Activated T-cell treated with anti-CD3 and anti-CD28 coated beads, Interleukin-2, amount 50 U/mL, for 24 hours (primary cell): ENCODE results near the gene PTPRG.

ENCODE experiments used
- DNase-seq: peaks from one replicate; pipeline ENCODE4 v3.0.0-alpha.2; 2020
- H3K27ac Mint-ChIP-seq: 2 replicates; pipeline ENCODE4 v1.8.0; 2020; ENCODE audit warnings: mild to moderate bottlenecking, mixed read lengths
- H3K27me3 Mint-ChIP-seq: 2 replicates; pipeline ENCODE4 v1.8.0; 2020; ENCODE audit warnings: mixed read lengths
- H3K36me3 Mint-ChIP-seq: 2 replicates; pipeline ENCODE4 v1.8.0; 2020; ENCODE audit warnings: low read depth, mixed read lengths
- H3K4me1 Mint-ChIP-seq: 2 replicates; pipeline ENCODE4 v1.8.0; 2020; ENCODE audit warnings: low read depth, mixed read lengths
- H3K4me3 Mint-ChIP-seq: 2 replicates; pipeline ENCODE4 v1.8.0; 2020; ENCODE audit warnings: mild to moderate bottlenecking, moderate library complexity, mixed read lengths
- H3K9me3 Mint-ChIP-seq: 2 replicates; pipeline ENCODE4 v1.8.0; 2020; ENCODE audit warnings: mixed read lengths

PTPRG gene

DNA sequence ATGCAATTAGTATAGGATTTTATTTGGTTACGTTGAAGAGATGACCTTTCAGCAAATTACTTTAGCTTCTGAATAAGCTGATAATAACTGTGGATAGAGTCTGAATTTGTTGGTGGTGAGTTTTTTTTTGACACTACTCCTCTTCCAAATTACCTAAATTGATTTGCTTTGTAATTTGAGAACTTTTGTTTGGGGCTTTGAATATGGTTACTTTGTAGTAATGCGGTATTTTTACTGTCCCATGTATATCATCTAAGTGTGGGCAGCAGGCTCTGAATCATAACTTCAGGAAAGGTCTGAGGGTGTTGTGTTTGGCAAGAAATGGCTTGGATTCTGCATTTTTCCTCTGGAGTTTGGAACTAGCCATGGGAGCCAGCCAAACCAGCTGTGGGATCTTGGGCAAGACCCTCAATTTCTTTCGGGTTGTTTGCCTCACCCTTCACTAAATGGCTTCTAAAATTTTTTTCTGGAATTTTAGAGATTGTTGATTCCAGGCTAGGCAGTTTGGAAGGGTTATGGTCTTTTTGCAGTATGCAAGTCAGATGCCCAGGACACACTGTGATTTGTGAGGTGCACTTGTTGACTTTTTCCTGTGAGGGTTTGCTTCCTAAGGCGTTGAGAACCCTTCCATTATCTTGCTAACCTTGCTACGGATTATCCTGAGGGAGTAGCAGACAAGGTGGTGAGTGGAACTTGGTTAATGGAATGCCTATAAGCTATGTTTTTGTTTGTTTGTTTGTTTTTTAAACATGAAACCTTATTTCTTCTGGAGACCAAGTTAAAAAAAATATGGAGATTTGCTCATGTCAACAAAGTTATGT is 10.4 kb downstream of the PTPRG start:
- Mint-ChIP-seq H3K4me3 (no peak overlapping the region), H3K9me3 (peaks cover 3% of the 10 kb centered on the region), H3K27ac (no peak overlapping the region), H3K27me3 (peaks cover 9% of the 10 kb centered on the region), H3K36me3 (no peaks in the 10 kb centered on the region), H3K4me1 (no peaks in the 10 kb centered on the region)
- no peak for DNase-seq

DNA sequence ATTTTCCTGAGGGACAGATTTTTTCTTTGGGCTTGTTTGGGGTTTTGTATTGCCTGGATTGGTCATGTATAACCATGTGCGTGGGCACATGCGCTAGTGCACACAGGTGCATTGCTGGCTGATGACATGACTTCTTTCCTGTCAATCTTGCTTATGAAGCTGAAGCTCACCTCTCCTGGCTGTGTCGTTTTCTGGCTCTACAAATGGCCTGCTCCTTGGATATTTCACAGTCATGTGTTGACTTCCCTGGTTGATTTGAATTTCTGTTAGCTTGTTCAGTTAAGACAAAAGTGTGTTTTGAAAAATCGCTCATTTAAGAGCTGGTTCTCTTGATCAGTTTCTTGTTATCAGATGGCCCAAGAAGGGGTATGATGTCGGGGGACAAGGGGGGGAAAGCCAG is 11.5 kb downstream of the PTPRG start:
- Mint-ChIP-seq H3K4me1 (no peaks in the 10 kb centered on the region), H3K9me3 (peaks cover 3% of the 10 kb centered on the region), H3K4me3 (no peak overlapping the region), H3K27ac (no peak overlapping the region), H3K36me3 (no peaks in the 10 kb centered on the region), H3K27me3 (peaks cover 8% of the 10 kb centered on the region)
- DNase-seq = no peak

DNA sequence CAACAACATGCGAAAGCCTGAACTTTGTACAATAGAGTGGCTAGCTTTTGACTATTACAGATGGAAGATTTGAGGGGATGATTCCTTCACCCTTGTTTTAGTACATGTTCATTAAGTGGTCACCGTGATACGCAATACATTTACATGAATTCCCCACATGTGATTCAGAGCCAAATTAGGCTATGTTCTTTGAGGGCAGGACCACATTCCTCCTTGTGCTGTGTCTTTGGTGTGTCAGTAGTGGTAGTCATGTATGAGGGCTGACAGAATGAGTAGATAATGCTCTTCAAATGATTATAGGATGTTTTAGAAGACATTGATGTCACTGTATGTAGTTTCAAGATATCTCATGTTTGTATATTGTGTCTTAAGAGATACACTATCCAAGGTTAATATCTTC is 12.1 kb downstream of the PTPRG start:
- Mint-ChIP-seq H3K27ac (no peak overlapping the region), H3K9me3 (peaks cover 3% of the 10 kb centered on the region), H3K27me3 (peaks cover 4% of the 10 kb centered on the region), H3K36me3 (no peaks in the 10 kb centered on the region), H3K4me3 (no peak overlapping the region), H3K4me1 (no peaks in the 10 kb centered on the region)
- DNase-seq = no peak

DNA sequence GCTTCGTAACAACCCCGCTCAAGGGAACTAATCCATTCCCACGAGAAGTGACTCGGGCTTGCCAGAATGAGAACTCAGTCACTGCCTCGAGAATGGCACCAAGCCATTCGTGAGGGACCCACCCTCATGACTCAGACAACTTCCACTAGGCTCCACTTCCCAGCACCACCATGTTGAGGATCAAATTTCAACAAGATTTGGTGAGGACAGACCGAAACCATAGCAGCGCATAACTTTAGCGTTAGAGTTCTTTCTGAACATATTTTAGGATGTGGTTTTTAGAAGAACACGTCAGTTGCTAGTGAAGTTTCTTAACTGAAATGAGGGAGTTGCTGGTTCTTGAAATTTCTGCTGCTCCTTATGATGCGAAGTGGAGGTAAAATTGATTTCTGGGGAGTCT is 13.5 kb downstream of the PTPRG start:
- H3K27me3 Mint-ChIP-seq = peaks cover 4% of the 10 kb centered on the region
- H3K9me3 Mint-ChIP-seq = peaks cover 3% of the 10 kb centered on the region
- H3K4me1 Mint-ChIP-seq = no peaks in the 10 kb centered on the region
- H3K36me3 Mint-ChIP-seq = no peaks in the 10 kb centered on the region
- DNase-seq = no peak
- H3K27ac Mint-ChIP-seq = no peak overlapping the region
- H3K4me3 Mint-ChIP-seq = no peak overlapping the region

DNA sequence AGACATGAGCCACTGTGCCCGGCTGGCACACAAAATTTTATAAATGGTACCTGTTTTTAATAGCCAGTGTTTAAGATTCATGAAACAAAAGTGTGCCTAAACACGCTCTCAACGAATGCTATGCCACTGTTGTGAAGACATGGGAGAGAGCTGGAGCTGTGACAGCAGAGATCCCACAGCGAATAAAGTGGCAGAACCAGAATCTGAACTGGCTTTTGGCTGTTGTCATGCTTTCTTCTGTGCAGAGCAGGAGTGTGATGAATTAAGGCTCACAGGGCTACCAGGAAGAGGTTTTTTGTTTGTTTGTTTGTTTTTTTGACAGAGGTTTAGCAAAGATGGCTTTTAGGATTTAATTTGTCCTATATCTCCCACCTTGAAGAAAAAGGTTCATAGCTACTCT is 14.5 kb downstream of the PTPRG start:
- Mint-ChIP-seq H3K36me3 (no peaks in the 10 kb centered on the region), H3K27ac (no peak overlapping the region), H3K9me3 (peaks cover 3% of the 10 kb centered on the region), H3K27me3 (peaks cover 4% of the 10 kb centered on the region), H3K4me1 (no peaks in the 10 kb centered on the region), H3K4me3 (no peak overlapping the region)
- no peak for DNase-seq

DNA sequence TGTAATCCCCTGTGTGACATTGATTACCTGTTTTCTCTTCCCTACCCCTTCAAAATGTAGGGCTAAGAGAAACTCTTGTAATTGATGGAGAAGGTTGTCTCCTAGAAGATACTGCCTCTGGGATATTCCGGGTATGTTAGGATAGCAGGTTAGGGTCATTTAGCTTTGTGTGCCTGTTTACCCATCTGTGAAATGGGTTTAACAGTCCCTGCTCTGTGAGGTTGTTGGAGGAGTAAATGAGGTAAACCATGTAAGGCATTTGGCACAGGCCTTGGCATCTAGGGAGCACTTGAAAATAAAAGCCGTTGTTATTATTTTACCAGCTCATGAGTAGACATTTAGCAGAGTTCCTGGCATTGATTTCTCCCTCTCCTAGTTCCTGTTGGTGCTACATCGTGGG is 16.4 kb downstream of the PTPRG start:
- peaks cover 3% of the 10 kb centered on the region for H3K9me3 Mint-ChIP-seq
- no peak overlapping the region for H3K4me3 Mint-ChIP-seq
- H3K4me1 Mint-ChIP-seq = no peaks in the 10 kb centered on the region
- no peak for DNase-seq
- no peaks in the 10 kb centered on the region for H3K36me3 Mint-ChIP-seq
- H3K27me3 Mint-ChIP-seq = peaks cover 9% of the 10 kb centered on the region
- no peak overlapping the region for H3K27ac Mint-ChIP-seq

DNA sequence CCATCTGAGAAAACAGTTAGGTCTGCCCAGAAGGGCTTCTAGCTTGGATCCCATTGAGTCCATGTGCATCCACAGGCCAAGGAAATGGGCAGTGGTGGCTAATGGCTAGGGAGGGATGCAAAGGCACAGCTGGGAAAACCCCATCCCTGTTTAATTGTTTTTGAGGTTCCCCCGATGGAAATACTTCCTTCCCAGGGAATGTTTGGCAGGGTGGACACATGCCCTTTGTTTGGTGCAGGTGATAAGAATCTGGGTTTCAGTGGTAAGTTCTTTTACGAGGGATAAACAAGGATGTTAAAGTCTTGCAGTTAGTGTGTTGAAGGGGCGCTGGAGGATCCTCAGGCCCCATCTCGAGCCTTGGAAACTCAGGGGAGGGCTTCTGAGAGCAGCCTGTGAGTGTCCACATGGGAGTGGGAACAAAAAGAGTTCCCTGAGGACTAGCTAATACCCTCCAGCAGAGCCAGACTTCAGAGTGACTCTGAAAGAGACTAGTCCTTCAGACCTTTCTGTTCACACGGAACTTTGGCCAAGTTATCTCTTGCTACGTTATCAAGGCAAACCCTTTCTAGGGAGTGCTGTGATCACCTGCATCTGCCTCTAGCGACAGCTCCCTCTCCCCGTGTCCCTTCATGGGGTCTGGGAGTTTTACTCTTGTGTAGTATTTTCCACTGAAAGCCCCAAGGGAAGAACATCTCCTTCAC is 17.4 kb downstream of the PTPRG start:
- no peak overlapping the region for H3K27ac Mint-ChIP-seq
- no peaks in the 10 kb centered on the region for H3K36me3 Mint-ChIP-seq
- peaks cover 9% of the 10 kb centered on the region for H3K27me3 Mint-ChIP-seq
- DNase-seq = no peak
- H3K9me3 Mint-ChIP-seq = peaks cover 3% of the 10 kb centered on the region
- H3K4me3 Mint-ChIP-seq = no peak overlapping the region
- H3K4me1 Mint-ChIP-seq = no peaks in the 10 kb centered on the region

DNA sequence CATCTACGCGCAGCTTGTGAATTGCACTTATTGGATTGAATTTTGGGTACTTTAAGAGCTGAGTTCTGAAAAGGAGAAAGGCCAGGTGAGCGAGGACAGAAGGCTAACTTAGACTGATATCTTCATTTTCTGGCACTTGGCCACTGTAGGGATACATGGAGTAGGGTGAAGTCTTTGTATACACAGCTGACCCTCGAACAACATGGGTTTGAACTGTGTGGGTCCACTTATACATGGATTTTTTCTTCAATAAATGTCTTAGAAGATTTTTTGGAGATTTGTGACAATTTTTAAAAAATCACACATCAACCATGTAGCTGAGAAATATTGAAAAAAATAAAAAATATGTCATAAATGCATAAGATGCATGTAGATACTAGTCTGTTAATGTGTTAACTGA is 18.3 kb downstream of the PTPRG start:
- peaks cover 3% of the 10 kb centered on the region for H3K9me3 Mint-ChIP-seq
- H3K4me3 Mint-ChIP-seq = no peak overlapping the region
- DNase-seq = no peak
- H3K27ac Mint-ChIP-seq = no peak overlapping the region
- H3K27me3 Mint-ChIP-seq = peaks cover 9% of the 10 kb centered on the region
- no peaks in the 10 kb centered on the region for H3K4me1 Mint-ChIP-seq
- H3K36me3 Mint-ChIP-seq = no peaks in the 10 kb centered on the region

DNA sequence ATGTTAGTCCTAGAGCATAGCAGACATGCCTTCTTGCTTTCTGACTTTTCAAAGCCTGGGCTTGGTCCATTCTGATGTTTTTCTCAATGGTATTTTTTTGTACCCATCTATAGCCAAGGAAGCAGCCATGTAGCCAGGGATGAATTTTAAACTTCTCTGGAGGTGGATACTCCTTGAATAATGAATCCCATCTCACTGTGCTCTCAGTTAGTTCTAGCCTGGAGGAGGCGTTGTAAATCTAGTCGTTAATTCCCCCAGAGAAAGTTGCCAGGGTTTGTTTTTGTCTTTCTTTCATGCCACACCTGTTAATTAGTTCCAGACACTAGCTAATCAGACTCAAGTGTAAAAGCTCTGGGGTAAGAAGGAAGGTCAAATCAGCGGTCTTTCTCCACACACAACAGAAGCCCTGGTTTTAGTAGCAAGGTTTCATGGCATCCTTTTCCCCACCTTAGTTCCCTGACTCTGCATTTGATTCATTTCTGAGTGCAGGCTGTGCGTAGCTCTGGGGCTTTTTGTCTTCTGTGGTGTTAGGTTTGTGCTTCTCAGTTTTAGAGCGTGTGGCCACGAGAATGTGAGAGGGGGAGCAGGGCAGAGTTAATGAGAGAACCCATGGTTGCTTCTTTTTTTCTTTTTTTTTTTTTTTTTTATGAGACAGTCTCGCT is 19.7 kb downstream of the PTPRG start:
- Mint-ChIP-seq H3K27ac (no peak overlapping the region), H3K9me3 (no peaks in the 10 kb centered on the region), H3K4me3 (no peak overlapping the region), H3K27me3 (peaks cover 4% of the 10 kb centered on the region), H3K4me1 (no peaks in the 10 kb centered on the region), H3K36me3 (no peaks in the 10 kb centered on the region)
- DNase-seq = no peak

DNA sequence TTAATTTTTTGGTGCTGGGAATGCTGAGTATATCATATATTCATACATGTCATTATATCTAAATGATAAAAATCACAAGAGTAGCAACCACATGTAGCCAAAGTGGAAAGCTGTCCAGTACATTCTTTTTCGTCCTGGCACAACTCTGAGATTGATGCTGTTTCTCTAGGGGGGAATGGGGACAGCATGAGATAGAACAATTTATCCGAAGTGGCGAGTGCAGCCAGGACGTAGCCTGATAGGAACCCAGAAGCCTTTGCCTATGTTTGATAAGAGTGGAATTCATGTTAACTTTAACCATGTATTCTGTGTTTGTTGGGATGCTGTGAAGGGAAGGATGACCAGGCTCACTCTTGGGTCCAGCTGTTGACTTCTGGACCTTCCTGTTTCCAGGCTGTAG is 20.9 kb downstream of the PTPRG start:
- Mint-ChIP-seq H3K36me3 (no peaks in the 10 kb centered on the region), H3K4me1 (no peaks in the 10 kb centered on the region), H3K9me3 (no peaks in the 10 kb centered on the region), H3K27me3 (peaks cover 4% of the 10 kb centered on the region), H3K4me3 (no peak overlapping the region), H3K27ac (no peak overlapping the region)
- no peak for DNase-seq

DNA sequence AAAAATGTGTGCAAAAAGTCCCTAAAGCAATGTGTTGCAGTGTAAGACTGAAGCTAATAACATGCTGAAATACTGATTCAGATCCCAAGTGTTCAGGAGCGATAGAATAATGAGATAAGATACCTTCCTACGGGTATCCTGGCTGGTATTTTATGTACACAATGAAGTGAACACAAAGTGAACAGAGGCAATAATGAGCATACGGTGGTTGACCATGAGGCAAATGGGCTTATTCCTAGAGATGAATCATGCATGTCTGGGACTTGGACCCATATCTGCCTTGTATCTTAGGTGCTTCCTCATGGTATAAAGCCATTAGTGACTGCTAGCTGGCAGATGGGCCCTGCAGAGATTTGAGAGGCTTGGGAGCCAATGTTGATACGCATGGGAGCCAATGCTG is 21.5 kb downstream of the PTPRG start:
- H3K27ac Mint-ChIP-seq = no peak overlapping the region
- H3K4me1 Mint-ChIP-seq = no peaks in the 10 kb centered on the region
- no peaks in the 10 kb centered on the region for H3K36me3 Mint-ChIP-seq
- no peak for DNase-seq
- peaks cover 4% of the 10 kb centered on the region for H3K27me3 Mint-ChIP-seq
- H3K9me3 Mint-ChIP-seq = no peaks in the 10 kb centered on the region
- H3K4me3 Mint-ChIP-seq = no peak overlapping the region

DNA sequence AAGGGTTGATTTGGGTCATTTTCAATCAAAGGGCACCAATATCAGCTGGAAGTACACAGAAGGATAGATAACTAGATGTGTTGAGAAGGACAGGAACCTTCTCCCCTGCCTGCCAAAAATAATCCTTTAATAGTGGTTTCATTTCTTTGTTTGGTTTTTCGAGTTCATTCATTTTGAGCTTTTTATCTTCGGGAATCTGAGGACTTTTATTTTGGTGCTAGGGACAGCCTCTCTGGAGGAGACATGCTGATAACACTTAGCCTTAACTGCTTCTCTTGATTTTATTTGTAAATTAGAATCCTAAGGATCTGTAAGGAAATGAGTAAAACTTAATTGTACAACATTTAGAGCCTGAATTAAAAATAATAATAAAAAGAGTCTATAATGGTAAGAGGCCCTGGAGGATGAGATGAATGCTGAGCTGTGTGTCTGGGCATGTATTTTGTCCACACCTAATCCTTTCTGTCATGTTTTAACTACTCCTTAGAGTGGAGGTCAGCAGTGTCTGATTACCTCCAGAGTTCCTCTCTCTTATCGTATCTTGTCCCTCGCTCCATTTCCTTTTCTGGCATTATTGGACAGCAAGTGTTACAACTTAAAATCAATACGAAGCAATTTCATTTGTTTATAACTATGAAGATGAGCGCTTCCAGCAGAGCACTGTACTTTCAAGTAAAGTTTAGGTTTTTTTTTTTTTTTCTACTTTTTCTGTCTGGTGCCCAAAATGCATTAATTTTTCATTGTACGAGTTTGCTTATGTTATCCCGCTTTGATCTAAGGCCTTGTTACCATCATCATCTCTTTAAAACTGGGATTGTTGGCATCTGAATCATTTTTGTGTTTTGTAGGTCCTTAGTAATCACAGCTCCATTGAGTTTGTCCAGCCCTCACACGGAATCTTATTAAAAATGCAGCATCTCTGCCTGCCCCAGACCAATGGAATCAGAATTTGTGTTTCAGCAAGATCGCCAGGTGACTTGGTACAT is 22.8 kb downstream of the PTPRG start:
- no peak overlapping the region for H3K27ac Mint-ChIP-seq
- H3K4me1 Mint-ChIP-seq = no peaks in the 10 kb centered on the region
- H3K36me3 Mint-ChIP-seq = no peaks in the 10 kb centered on the region
- H3K9me3 Mint-ChIP-seq = no peaks in the 10 kb centered on the region
- H3K27me3 Mint-ChIP-seq = peaks cover 4% of the 10 kb centered on the region
- H3K4me3 Mint-ChIP-seq = no peak overlapping the region
- DNase-seq = no peak

DNA sequence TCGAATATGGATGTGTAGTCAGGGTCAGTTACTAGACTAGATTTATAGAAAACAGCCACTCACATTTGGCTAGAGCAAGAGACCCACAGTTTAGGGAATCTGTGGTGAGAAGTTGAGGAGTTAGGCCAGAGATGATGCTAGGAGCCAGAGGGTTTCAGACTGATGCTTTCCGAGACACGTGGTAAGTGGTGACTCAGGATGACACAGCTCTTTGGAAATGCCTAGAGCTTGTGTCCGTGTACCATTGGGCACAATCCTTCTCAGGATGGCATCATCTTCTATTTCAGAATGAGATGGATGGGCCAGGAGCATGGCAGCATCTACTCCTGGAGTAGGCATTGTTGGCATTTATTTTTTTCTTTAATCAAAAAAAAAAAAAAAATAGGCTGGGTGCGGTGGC is 28.5 kb downstream of the PTPRG start:
- Mint-ChIP-seq H3K9me3 (no peaks in the 10 kb centered on the region), H3K27ac (no peak overlapping the region), H3K36me3 (no peaks in the 10 kb centered on the region), H3K4me1 (no peaks in the 10 kb centered on the region), H3K27me3 (no peaks in the 10 kb centered on the region), H3K4me3 (no peak overlapping the region)
- DNase-seq = no peak

DNA sequence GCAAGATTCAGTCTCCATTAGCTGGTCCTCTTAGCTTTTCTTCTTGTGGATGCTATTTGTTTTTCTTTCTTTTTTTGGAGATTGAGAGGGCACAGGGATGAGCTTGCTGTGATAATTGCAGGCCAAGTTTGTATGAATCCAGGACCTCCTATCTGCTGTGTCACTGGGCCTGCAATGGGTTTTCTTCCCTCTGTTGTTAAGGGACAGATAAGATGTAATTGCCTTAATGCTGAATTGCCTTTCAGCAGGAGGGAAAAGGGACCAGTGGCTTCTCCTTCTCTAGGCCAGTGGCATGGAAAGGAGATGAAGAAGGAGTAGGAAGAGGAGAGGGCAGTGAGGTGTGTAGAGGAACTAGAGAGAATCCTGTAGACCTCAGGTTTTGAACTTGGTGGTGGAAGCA is 29.9 kb downstream of the PTPRG start:
- H3K4me1 Mint-ChIP-seq = no peaks in the 10 kb centered on the region
- H3K27ac Mint-ChIP-seq = no peak overlapping the region
- no peak overlapping the region for H3K4me3 Mint-ChIP-seq
- no peaks in the 10 kb centered on the region for H3K36me3 Mint-ChIP-seq
- H3K9me3 Mint-ChIP-seq = no peaks in the 10 kb centered on the region
- H3K27me3 Mint-ChIP-seq = no peaks in the 10 kb centered on the region
- no peak for DNase-seq
